HG02678 (cell line): Measurements from ENCODE around the gene SEL1L2.

ENCODE experiments used
- ATAC-seq: cut with Tn5 transposase; IDR thresholded peaks from one replicate; pipeline ENCODE4 v1.9.1; 2021; ENCODE audit warnings: mild to moderate bottlenecking, moderate library complexity; ENCODE audit not compliant: unreplicated experiment

The SEL1L2 gene

GRCh38 chr20:13934992-13935894, 55.2 kb downstream of the SEL1L2 start:
- ATAC-seq, result no peak

GRCh38 chr20:13930281-13930680, 60.1 kb downstream of the SEL1L2 start:
- ATAC-seq, result no peak

- no peak for ATAC-seq
Observed at GRCh38 chr20:13929836-13930235, 60.6 kb downstream of the SEL1L2 start.

- ATAC-seq, result no peak
Observed at GRCh38 chr20:13928901-13929300, 61.5 kb downstream of the SEL1L2 start.

GRCh38 chr20:13927171-13927570, 63.2 kb downstream of the SEL1L2 start:
- ATAC-seq, result no peak

GRCh38 chr20:13922241-13922640, 68.2 kb downstream of the SEL1L2 start:
- ATAC-seq, result no peak

GRCh38 chr20:13915284-13915683, 75.1 kb downstream of the SEL1L2 start:
- no peak for ATAC-seq

GRCh38 chr20:13913572-13913971, 76.8 kb downstream of the SEL1L2 start:
- no peak for ATAC-seq

GRCh38 chr20:13913131-13913530, 77.3 kb downstream of the SEL1L2 start:
- ATAC-seq, result no peak

GRCh38 chr20:13910492-13910891, 79.9 kb downstream of the SEL1L2 start:
- no peak for ATAC-seq

- ATAC-seq, result no peak
Observed at GRCh38 chr20:13909067-13909466, 81.3 kb downstream of the SEL1L2 start.

GRCh38 chr20:13904766-13905165, 85.6 kb downstream of the SEL1L2 start:
- ATAC-seq, result no peak

GRCh38 chr20:13900496-13900895, 89.9 kb downstream of the SEL1L2 start:
- no peak for ATAC-seq

- ATAC-seq, result no peak
Observed at GRCh38 chr20:13898012-13898612, 92.3 kb downstream of the SEL1L2 start.

GRCh38 chr20:13891575-13891974, 98.8 kb downstream of the SEL1L2 start:
- no peak for ATAC-seq

GRCh38 chr20:13884803-13885202, 105.6 kb downstream of the SEL1L2 start:
- ATAC-seq, result no peak

GRCh38 chr20:13883425-13883824, 107.0 kb downstream of the SEL1L2 start:
- no peak for ATAC-seq

- no peak for ATAC-seq
Observed at GRCh38 chr20:13878566-13878965, 111.8 kb downstream of the SEL1L2 start.

GRCh38 chr20:13877793-13878192, 112.6 kb downstream of the SEL1L2 start:
- no peak for ATAC-seq

GRCh38 chr20:13875265-13875811, 115.1 kb downstream of the SEL1L2 start:
- ATAC-seq, result no peak

- no peak for ATAC-seq
Observed at GRCh38 chr20:13874394-13875157, 115.8 kb downstream of the SEL1L2 start.
